Omental fat pad (tissue), 4 donors: ENCODE results near the gene ATP5PD. TPM values are rescaled to one million over a fixed set of nuclear protein-coding genes. Genes with fewer than 3 reads are reported as not detected.

Source experiments
- ATAC-seq: fragments of 150-250 bp; one replicate; pipeline ENCODE4 v1.9.1; 2016; ENCODE audit warnings: mild to moderate bottlenecking, moderate library complexity; ENCODE audit not compliant: low FRiP score
- DNase-seq: peaks from one replicate; pipeline ENCODE4 v3.0.0-alpha.2; 2019; ENCODE audit warnings: low spot score
- total RNA-seq, 4 donors: library from RNA; depleted of rRNA; stranded (reverse); fragments of >200 nt; gene quantifications; one replicate each; pipeline ENCODE4 v1.1.0, GENCODE V29; 2016
- TF ChIP-seq, protein P1 (sequence below), 3 donors: fragments of 450-650 bp; IDR thresholded peaks; one replicate each; pipeline ENCODE4 v1.5.1; 2016 to 2017; ENCODE audit warnings: antibody characterized with exemption in 3 of 3, mild to moderate bottlenecking in 3 of 3, moderate library complexity in 2 of 3

The ATP5PD gene
- total RNA-seq, 4 donors from 2014 or later, result 159 to 394 (median 233) TPM

DNA sequence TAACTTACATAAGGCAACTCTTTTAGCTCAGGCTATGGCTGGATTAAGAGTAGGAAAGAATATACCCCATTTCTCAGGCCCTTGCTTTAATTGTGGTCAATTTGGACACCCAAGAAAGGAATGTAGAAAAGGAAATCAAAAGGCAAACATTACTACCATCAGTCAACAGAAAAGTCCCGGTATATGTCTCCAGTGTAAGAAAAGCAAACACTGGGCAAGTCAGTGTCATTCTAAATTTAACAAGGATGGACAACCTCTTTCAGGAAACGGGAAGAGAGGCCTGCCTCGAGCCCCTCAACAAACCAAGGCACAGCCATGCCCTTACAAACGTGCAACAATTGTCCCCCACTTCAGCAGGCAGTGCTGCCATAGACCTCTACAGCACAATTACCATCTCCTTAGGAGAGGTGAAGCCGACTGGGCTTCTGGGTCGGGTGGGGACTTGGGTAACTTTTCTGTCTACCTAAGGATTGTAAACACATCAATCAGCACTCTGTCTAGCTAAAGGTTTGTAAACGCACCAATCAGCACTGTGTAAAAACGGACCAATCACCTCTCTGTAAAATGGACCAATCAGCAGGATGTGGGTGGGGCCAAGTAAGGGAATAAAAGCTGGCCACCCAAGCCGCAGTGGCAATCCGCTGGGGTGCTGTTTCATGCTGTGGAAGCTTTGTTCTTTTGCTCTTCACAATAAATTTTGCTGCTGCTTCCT is 21.9 kb downstream of the ATP5PD start:
- ATAC-seq (no peak), DNase-seq (no peak)
- TF ChIP-seq, protein P1, sequence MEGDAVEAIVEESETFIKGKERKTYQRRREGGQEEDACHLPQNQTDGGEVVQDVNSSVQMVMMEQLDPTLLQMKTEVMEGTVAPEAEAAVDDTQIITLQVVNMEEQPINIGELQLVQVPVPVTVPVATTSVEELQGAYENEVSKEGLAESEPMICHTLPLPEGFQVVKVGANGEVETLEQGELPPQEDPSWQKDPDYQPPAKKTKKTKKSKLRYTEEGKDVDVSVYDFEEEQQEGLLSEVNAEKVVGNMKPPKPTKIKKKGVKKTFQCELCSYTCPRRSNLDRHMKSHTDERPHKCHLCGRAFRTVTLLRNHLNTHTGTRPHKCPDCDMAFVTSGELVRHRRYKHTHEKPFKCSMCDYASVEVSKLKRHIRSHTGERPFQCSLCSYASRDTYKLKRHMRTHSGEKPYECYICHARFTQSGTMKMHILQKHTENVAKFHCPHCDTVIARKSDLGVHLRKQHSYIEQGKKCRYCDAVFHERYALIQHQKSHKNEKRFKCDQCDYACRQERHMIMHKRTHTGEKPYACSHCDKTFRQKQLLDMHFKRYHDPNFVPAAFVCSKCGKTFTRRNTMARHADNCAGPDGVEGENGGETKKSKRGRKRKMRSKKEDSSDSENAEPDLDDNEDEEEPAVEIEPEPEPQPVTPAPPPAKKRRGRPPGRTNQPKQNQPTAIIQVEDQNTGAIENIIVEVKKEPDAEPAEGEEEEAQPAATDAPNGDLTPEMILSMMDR (IDR thresholded peaks at IDR 0.05), result no peak

DNA sequence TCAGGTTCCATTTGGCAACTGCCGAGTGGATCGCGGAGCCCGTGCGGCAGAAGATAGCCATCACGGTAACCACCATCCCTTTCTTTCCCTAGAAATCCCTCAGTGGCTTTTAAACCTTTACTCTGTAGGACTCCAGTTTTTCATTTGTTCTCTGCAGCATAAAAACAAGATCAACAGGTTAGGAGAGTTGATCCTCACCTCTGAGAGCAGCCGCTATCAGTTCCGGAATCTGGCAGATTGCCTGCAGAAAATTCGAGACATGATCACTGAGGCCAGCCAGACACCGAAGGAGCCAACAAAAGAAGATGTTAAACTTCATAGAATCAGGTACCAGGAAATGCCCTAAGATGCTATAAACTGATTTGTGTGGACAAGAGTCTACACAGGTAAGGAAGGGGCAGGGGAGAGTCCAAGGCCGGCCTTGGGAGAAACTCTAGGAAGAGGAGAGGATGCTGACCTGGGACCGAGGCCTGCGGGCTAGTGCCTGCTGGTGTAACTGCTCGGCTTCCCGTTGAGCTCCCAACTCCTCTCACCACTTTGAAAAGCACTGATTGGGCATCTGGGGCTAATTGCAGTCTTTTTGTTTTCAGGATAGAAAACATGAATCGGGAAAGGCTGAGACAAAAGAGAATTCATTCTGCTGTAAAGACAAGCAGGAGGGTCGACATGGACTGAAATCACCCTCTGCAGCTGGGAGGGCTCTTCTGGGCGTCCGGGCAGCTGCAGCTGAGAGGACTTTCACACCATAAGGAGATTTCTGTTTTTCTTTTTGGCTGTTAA is 26.2 kb downstream of the ATP5PD start:
- TF ChIP-seq, protein P1 (IDR thresholded peaks at IDR 0.05), result no peak
- DNase-seq (no peak), ATAC-seq (no peak)

DNA sequence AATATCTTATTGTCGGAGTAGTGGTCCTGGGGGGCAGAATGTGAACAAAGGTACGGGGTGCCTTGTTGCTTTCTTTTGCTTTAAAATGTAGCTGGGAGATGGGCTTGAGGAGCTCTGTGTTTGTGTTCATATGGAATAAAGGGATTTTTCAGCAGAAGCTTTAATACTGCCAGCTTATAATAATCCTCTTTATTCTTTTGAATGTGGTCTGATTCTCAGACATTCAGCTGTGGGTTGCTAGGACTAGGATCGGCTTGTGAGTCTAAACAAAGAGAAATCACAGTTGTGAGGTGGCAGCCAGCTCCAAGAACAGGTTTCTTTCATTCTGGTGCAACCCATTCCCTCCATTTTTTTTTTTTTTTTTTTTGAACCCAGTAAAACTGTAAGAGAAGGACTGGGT is 27.1 kb downstream of the ATP5PD start:
- no peak for DNase-seq
- TF ChIP-seq, protein P1 (IDR thresholded peaks at IDR 0.05), result no peak
- ATAC-seq, result no peak

DNA sequence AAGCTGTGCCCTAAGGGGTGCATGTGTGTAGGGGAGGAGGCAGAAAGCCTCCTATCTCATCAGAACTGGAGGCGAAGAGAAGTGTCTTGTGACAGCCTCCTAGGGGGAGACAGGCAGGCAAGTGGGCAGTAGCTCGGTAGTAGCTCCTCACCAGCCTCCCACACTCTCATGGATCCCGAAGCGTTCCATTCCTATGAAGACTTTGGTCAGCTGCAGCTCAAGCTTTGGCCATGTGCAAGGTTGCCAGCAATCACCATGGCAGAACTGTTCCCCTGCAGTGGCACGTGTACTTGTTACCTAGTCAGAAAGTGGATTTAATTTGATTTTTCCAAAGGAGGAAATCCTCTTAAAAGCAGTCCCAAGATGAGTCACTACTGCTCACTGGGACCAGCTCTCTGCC is 27.6 kb downstream of the ATP5PD start:
- no peak for ATAC-seq

DNA sequence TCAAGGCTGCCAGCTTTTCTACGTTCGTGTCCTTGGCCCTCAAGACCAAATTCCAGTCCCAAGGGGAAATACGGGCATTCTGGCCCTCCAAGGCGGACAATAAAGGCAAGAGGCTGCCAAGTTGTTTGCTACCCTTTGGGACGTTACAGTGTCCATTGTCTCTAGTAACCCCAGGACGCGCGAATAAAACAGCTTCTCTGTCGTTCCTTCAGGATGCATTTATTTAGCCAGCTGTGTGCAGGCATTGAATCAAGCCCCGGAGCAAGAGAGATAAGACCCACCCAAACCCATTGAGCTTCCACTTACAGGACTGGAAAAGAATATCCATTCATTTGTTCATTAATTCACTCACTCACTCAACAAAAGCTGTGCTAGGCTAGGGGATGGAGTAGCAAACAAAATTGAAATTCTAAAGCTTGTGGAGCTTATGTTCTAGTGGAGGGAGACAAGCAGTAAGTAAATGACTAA is 33.6 kb downstream of the ATP5PD start:
- ATAC-seq (no peak), DNase-seq (no peak)
- TF ChIP-seq, protein P1 (IDR thresholded peaks at IDR 0.05), result no peak

More for the DNA sequence above, 27.6 kb downstream of the ATP5PD start:
- TF ChIP-seq, protein P1 (IDR thresholded peaks at IDR 0.05), result no peak
- no peak for DNase-seq

DNA sequence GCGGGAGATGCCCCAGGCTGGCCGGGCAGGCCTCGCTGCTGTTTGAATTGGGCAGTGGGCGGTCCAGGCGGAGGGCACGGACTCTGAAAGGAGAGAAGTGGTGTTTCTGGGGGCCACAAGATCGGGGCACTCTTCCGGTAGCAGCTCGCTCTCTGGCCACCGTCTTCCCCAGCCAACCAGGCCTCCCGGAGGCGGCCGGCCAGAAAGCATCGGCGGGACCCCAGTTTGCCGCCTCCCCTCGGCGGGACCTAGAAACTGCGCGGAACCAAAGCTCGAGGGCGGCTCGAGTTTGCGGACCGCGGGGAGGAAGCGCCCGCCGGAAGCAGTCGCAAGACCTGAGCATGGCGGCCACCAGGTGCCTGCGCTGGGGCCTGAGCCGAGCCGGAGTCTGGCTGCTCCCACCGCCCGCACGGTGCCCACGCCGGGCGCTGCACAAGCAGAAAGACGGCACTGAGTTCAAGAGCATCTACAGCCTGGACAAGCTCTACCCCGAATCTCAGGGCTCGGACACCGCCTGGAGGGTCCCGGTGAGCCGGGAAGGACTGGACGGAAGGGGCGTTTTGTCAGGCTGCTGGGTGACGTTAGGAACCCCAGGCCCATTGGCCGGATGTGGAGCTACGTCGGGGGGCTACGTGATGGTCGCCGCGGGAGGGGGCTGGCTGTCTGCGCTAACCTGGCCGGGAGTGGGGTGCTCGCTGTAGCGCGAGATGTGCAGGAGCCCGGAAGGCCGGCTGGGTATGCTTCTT is 34.2 kb downstream of the ATP5PD start, which contains the start of gene MRPL58:
Gene MRPL58, plus strand, starts transcription at position 325 of the 746 bp plus-strand sequence. Its CDS starts 17 bp downstream, at position 342.
- peak; percentile 45 for DNase-seq
- TF ChIP-seq, protein P1 (IDR thresholded peaks at IDR 0.05), result peak in 1 of 3 donors; percentile 26
- peak; percentile 94 for ATAC-seq
